Loucy (cell line): ENCODE measurements around the gene AIFM2.

Experiments used
- CTCF ChIP-seq: fragments of 200-600 bp; sonication (generic); conservative IDR thresholded peaks from 2 replicates; pipeline ENCODE4 v1.5.1; 2014; ENCODE audit warnings: mild to moderate bottlenecking, antibody characterized with exemption, low read length
- EZH2phosphoT487 ChIP-seq: fragments of 200-600 bp; IDR thresholded peaks from 2 replicates; pipeline ENCODE4 v1.6.1; 2018; ENCODE audit warnings: antibody characterized with exemption, mild to moderate bottlenecking, moderate library complexity, borderline replicate concordance

- no peak for TF ChIP-seq CTCF
- no peak for TF ChIP-seq EZH2phosphoT487
These were observed 38.4 kb downstream of the AIFM2 start for GRCh38 chr10:70094250-70094649.
